ENCODE data around the gene FEV. TPM values are rescaled to one million over a fixed set of nuclear protein-coding genes. Genes with fewer than 3 reads are reported as not detected.

The FEV gene
- polyA plus RNA-seq, 1 donor (not counting 4 experiments of a cell fraction or from before 2014, with no cell fraction given): not detected

DNA sequence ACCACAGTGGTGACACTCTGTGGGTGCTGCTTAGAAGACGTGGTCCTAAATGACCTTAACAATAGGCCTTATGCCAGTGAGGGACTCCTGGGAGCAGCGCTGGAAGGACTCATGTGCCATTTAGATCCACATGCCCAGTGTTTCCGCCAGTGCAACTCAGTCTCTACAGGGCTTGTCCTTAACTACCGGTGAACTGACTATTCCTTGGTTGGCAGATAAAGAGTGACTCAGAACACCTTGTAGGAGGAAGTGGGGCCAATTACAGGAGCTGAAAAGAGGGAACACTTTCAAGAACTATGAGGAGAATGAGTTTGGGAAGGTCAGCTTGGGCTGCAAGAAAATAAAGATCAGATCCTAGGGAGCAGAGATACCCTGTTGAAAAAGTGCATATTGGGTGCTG lies 27.3 kb downstream of the FEV start:
- Histone ChIP-seq H4K20me1 (ENCODE audit: control insufficient read depth, extremely low read depth, insufficient read depth, low read length) (peaks cover 7% of the 10 kb centered on the region), H3K4me3 (ENCODE audit: control insufficient read depth in 2 of 3, extremely low read depth in 1 of 3, insufficient read depth in 2 of 3, low read depth in 1 of 3, low read length in 3 of 3) (no peak overlapping the region), H3K9me1 (ENCODE audit: control insufficient read depth, extremely low read depth, insufficient read depth, low read length) (no peaks in the 10 kb centered on the region), H3K4me2 (ENCODE audit: control insufficient read depth, extremely low read depth, insufficient read depth, low read depth, low read length) (no peak overlapping the region), H3K36me3 (ENCODE audit: control insufficient read depth in 2 of 2, extremely low read depth in 1 of 2, insufficient read depth in 2 of 2, low read length in 2 of 2) (no peaks in the 10 kb centered on the region), H3K9ac (ENCODE audit: control insufficient read depth, extremely low read depth, insufficient read depth, low read length) (no peak overlapping the region), H3K27me3 (ENCODE audit: control insufficient read depth, extremely low read depth, insufficient read depth, low read length) (peaks cover 58% of the 10 kb centered on the region), H3K4me1 (ENCODE audit: control insufficient read depth, extremely low read depth, insufficient read depth, low read length) (no peaks in the 10 kb centered on the region), H2AFZ (ENCODE audit: control insufficient read depth, low read length) (no peak overlapping the region), H3K79me2 (ENCODE audit: control insufficient read depth, insufficient read depth, low read length) (no peaks in the 10 kb centered on the region), H3K27ac (ENCODE audit: control insufficient read depth, insufficient read depth, low read length) (no peak overlapping the region), H3K9me3 (ENCODE audit: control insufficient read depth, low read depth, low read length) (no peaks in the 10 kb centered on the region)
- FAIRE-seq: no peak
- no peak for DNase-seq (ENCODE audit: low read depth, low spot score)
- TF ChIP-seq EZH2 (IDR thresholded peaks at IDR 0.05; ENCODE audit: low read length): no peak
- TF ChIP-seq, protein P1, sequence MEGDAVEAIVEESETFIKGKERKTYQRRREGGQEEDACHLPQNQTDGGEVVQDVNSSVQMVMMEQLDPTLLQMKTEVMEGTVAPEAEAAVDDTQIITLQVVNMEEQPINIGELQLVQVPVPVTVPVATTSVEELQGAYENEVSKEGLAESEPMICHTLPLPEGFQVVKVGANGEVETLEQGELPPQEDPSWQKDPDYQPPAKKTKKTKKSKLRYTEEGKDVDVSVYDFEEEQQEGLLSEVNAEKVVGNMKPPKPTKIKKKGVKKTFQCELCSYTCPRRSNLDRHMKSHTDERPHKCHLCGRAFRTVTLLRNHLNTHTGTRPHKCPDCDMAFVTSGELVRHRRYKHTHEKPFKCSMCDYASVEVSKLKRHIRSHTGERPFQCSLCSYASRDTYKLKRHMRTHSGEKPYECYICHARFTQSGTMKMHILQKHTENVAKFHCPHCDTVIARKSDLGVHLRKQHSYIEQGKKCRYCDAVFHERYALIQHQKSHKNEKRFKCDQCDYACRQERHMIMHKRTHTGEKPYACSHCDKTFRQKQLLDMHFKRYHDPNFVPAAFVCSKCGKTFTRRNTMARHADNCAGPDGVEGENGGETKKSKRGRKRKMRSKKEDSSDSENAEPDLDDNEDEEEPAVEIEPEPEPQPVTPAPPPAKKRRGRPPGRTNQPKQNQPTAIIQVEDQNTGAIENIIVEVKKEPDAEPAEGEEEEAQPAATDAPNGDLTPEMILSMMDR (optimal IDR thresholded peaks at IDR 0.05 in 1 of 3, IDR thresholded peaks at IDR 0.05 in 1 of 3, conservative IDR thresholded peaks at IDR 0.05 in 1 of 3; ENCODE audit: extremely low read depth in 1 of 3, insufficient read depth in 2 of 3, low read length in 3 of 3): no peak
- dilution Hi-C loops (cut with MboI; ENCODE audit: extremely low pct_ligation_motif_present, low sequenced_read_pairs): loop anchor here (5.0 kb wide), 1 partner anchor 35 kb away; no protein-coding TSS in a partner anchor

DNA sequence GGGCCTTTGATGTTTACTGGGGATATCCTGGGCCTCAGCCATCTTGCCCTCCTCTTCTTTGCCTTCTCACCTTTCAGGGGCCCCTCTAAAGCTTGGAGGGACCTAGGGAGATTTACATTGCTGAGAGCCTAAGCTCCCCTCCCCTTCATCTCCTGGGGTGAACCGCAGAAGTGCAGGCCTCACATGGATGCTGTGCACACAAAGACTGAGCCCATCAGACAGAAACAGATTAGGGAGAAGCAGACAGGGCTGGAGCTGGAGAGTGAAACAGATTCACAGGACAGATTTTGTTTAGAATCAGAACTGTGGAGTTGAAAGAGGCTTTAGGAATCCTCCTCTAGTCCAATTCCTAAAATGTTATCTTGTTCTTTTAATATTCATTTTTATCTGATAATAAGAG lies 28.9 kb downstream of the FEV start:
- H3K4me3 ChIP-seq (ENCODE audit: control insufficient read depth in 2 of 3, extremely low read depth in 1 of 3, insufficient read depth in 2 of 3, low read depth in 1 of 3, low read length in 3 of 3): no peak overlapping the region
- TF ChIP-seq EZH2 (IDR thresholded peaks at IDR 0.05; ENCODE audit: low read length): no peak
- TF ChIP-seq, protein P1 (optimal IDR thresholded peaks at IDR 0.05 in 1 of 3, IDR thresholded peaks at IDR 0.05 in 1 of 3, conservative IDR thresholded peaks at IDR 0.05 in 1 of 3; ENCODE audit: extremely low read depth in 1 of 3, insufficient read depth in 2 of 3, low read length in 3 of 3): no peak

More for the DNA sequence above, 28.9 kb downstream of the FEV start:
- dilution Hi-C loops (cut with MboI; ENCODE audit: extremely low pct_ligation_motif_present, low sequenced_read_pairs): loop anchor here (5.0 kb wide), 1 partner anchor 34 kb away; no protein-coding TSS in a partner anchor
- H2AFZ ChIP-seq (ENCODE audit: control insufficient read depth, low read length): no peak overlapping the region
- no peak overlapping the region for H3K27ac ChIP-seq (ENCODE audit: control insufficient read depth, insufficient read depth, low read length)
- H4K20me1 ChIP-seq (ENCODE audit: control insufficient read depth, extremely low read depth, insufficient read depth, low read length): no peaks in the 10 kb centered on the region
- no peak overlapping the region for H3K4me2 ChIP-seq (ENCODE audit: control insufficient read depth, extremely low read depth, insufficient read depth, low read depth, low read length)
- H3K9me1 ChIP-seq (ENCODE audit: control insufficient read depth, extremely low read depth, insufficient read depth, low read length): no peaks in the 10 kb centered on the region
- H3K9ac ChIP-seq (ENCODE audit: control insufficient read depth, extremely low read depth, insufficient read depth, low read length): no peak overlapping the region
- DNase-seq (ENCODE audit: low read depth, low spot score) (no peak), FAIRE-seq (no peak)
- H3K4me1 ChIP-seq (ENCODE audit: control insufficient read depth, extremely low read depth, insufficient read depth, low read length): no peaks in the 10 kb centered on the region
- peaks cover 42% of the 10 kb centered on the region for H3K27me3 ChIP-seq (ENCODE audit: control insufficient read depth, extremely low read depth, insufficient read depth, low read length)
- no peaks in the 10 kb centered on the region for H3K36me3 ChIP-seq (ENCODE audit: control insufficient read depth in 2 of 2, extremely low read depth in 1 of 2, insufficient read depth in 2 of 2, low read length in 2 of 2)
- H3K79me2 ChIP-seq (ENCODE audit: control insufficient read depth, insufficient read depth, low read length): no peaks in the 10 kb centered on the region
- no peaks in the 10 kb centered on the region for H3K9me3 ChIP-seq (ENCODE audit: control insufficient read depth, low read depth, low read length)

All from keratinocyte (primary cell).